Caco-2 (cell line): Measurements from ENCODE around the gene STAG1. TPM values are rescaled to one million over a fixed set of nuclear protein-coding genes. Genes with fewer than 3 reads are reported as not detected.
A peak's percentile ranks its signal among the peaks of the same experiment; 100 is the strongest.
"Not testable (repeated sequence)": the region's sequence is repeated elsewhere in the genome, so short reads cannot be mapped to it uniquely, and the experiment has no call there.

Source experiments
- Bru-seq: library from RNA; stranded (reverse); fragments of 400-500 nt; gene quantifications from one replicate; lab custom pipeline; 2021; lab: Mats Ljungman, UMichigan
- BruChase-seq, 2 experiments: library from RNA; stranded (reverse); fragments of 400-500 nt; gene quantifications; one replicate each; lab custom pipeline; 2021; lab: Mats Ljungman, UMichigan
- BruUV-seq: library from RNA; stranded (reverse); fragments of 400-500 nt; replicated peaks from 2 replicates; lab custom pipeline; 2021; lab: Mats Ljungman, UMichigan
- CTCF ChIA-PET: fragments of 300-600 bp; sonication (Branson Sonifier 250); formaldehyde crosslinking; loops from one replicate; lab custom pipeline; 2022; ENCODE audit warnings: antibody characterized with exemption; lab: Charles Lee
- POLR2A ChIA-PET: fragments of 300-600 bp; sonication (Branson Sonifier 250); formaldehyde crosslinking; loops from one replicate; lab custom pipeline; 2022; ENCODE audit warnings: antibody characterized with exemption; lab: Charles Lee
- DNase-seq, 2 experiments: peaks; one replicate each; pipeline versions ENCODE4 v3.0.0 to v3.0.0-alpha.2; 2020 to 2022
- H3K27me3 ChIP-seq: replicated peaks from 2 replicates; pipeline ENCODE4 v1.6.0; 2011; ENCODE audit warnings: low read length; ENCODE audit not compliant: control insufficient read depth, insufficient read depth
- H3K36me3 ChIP-seq: 2 replicates; pipeline ENCODE4 v1.5.1; 2011; ENCODE audit warnings: low read length; ENCODE audit not compliant: control insufficient read depth, insufficient read depth
- H3K4me1 ChIP-seq: fragments of 250-450 bp; sonication (Bioruptor Pico); 2 replicates; pipeline ENCODE4 v1.5.1; 2020; ENCODE audit warnings: mild to moderate bottlenecking
- H3K4me3 ChIP-seq: 2 replicates; pipeline ENCODE4 v1.5.1; 2011; ENCODE audit warnings: low read depth, mild to moderate bottlenecking, control low read depth, low read length
- H3K9me3 ChIP-seq: fragments of 250-450 bp; sonication (Bioruptor Pico); 2 replicates; pipeline ENCODE4 v1.5.1; 2020; ENCODE audit warnings: mild to moderate bottlenecking, moderate library complexity
- H3K27ac Mint-ChIP-seq: one replicate; pipeline ENCODE4 v1.8.0; 2022; ENCODE audit warnings: mixed read lengths; ENCODE audit not compliant: unreplicated experiment
- H3K27me3 Mint-ChIP-seq: one replicate; pipeline ENCODE4 v1.8.0; 2022; ENCODE audit warnings: mixed read lengths; ENCODE audit not compliant: insufficient read depth, unreplicated experiment
- H3K36me3 Mint-ChIP-seq: one replicate; pipeline ENCODE4 v1.8.0; 2022; ENCODE audit warnings: mild to moderate bottlenecking, mixed read lengths; ENCODE audit not compliant: insufficient read depth, unreplicated experiment
- H3K4me1 Mint-ChIP-seq: one replicate; pipeline ENCODE4 v1.8.0; 2022; ENCODE audit warnings: low read depth, mixed read lengths; ENCODE audit not compliant: unreplicated experiment
- H3K4me3 Mint-ChIP-seq: one replicate; pipeline ENCODE4 v1.8.0; 2022; ENCODE audit warnings: mild to moderate bottlenecking, moderate library complexity, mixed read lengths; ENCODE audit not compliant: unreplicated experiment
- H3K9me3 Mint-ChIP-seq: one replicate; pipeline ENCODE4 v1.8.0; 2022; ENCODE audit warnings: mixed read lengths; ENCODE audit not compliant: unreplicated experiment
- intact Hi-C: fragments of 100-400 bp; cut with micrococcal nuclease; formaldehyde crosslinking; loops from one replicate; pipeline ENCODE4 v1.10.0; 2022; ENCODE audit not compliant: unreplicated experiment
- long read RNA-seq: library from polyadenylated mRNA; stranded (forward); transcript quantifications from one replicate; pipeline ENCODE4 v2.0.0, GENCODE V29; 2022
- total RNA-seq: library from RNA; stranded (reverse); gene quantifications from 2 replicates; pipeline ENCODE4 v1.2.3, GENCODE V29; 2022
- TF ChIP-seq, protein P1 (sequence below), 2 experiments: fragments of 200-600 bp in 1 of 2; IDR thresholded peaks; 1 replicate in 1 of 2; 2 replicates in 1 of 2; pipeline versions ENCODE4 v1.5.1 to v1.8.0; 2011 to 2022; ENCODE audit warnings: antibody characterized with exemption in 1 of 2, control low read depth in 1 of 2, inconsistent platforms in 1 of 2, low read depth in 1 of 2, low read length in 1 of 2, mild to moderate bottlenecking in 1 of 2, moderate library complexity in 1 of 2; ENCODE audit not compliant: insufficient read depth in 1 of 2, severe bottlenecking in 1 of 2, unreplicated experiment in 1 of 2

The STAG1 gene
- total RNA-seq (33.3 and 37.5 TPM in 2 replicates), Bru-seq, nascent RNA (percentile 81 among the genes with signal in this experiment), BruChase-seq, experiment 1, labeled RNA remaining after a 2-hour chase (percentile 77 among the genes with signal in this experiment), BruChase-seq, experiment 2, labeled RNA remaining after a 6-hour chase (percentile 78 among the genes with signal in this experiment)
- long read RNA-seq, full-length matches to known transcripts, result 9 of 27 reads
- long read RNA-seq, partial matches to known transcripts, result 3 of 27 reads
- long read RNA-seq, other reads (novel, unspliced or antisense), result 15 of 27 reads

DNA sequence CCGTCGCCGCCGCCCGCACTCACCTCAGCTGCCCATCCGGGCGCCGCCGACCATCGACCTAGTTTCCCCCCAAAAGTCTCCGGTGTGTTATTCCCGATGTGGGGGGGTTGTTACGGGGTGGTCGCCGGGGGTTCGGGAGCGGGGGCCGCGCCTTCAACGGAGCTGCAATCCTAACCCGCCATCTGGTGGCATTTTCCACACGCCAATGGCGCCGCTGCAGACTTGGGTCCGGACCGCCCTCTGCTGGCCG, at the start of gene STAG1:
Gene STAG1 (minus strand): TSS at position 207 of the 250 bp plus-strand sequence. CDS start 121,480 bp downstream, outside the sequence.
- intact Hi-C loops, result loop anchor here (1.0 to 10.0 kb wide), 10 partner anchors 110 to 677 kb away; partner anchors contain the start of genes IL20RB, NCK1 and PCCB
- H3K4me3 ChIP-seq, result peak within 1 kb of the TSS; percentile 77
- no peak for DNase-seq
- H3K9me3 Mint-ChIP-seq, result no peaks in the 10 kb centered on the region
- peak within 1 kb of the TSS; percentile 76 for H3K4me3 Mint-ChIP-seq
- no peaks in the 10 kb centered on the region for H3K9me3 ChIP-seq
- TF ChIP-seq, protein P1, sequence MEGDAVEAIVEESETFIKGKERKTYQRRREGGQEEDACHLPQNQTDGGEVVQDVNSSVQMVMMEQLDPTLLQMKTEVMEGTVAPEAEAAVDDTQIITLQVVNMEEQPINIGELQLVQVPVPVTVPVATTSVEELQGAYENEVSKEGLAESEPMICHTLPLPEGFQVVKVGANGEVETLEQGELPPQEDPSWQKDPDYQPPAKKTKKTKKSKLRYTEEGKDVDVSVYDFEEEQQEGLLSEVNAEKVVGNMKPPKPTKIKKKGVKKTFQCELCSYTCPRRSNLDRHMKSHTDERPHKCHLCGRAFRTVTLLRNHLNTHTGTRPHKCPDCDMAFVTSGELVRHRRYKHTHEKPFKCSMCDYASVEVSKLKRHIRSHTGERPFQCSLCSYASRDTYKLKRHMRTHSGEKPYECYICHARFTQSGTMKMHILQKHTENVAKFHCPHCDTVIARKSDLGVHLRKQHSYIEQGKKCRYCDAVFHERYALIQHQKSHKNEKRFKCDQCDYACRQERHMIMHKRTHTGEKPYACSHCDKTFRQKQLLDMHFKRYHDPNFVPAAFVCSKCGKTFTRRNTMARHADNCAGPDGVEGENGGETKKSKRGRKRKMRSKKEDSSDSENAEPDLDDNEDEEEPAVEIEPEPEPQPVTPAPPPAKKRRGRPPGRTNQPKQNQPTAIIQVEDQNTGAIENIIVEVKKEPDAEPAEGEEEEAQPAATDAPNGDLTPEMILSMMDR (IDR thresholded peaks at IDR 0.05; ENCODE audit: insufficient read depth in 1 of 2, low read depth in 1 of 2, low read length in 1 of 2, severe bottlenecking in 1 of 2, unreplicated experiment in 1 of 2), result peak; percentile 94 to 98
- no peaks in the 10 kb centered on the region for H3K36me3 ChIP-seq
- POLR2A ChIA-PET, result interaction anchor here (0.5 to 1.9 kb wide), 18 partner anchors 14 to 830 kb away, joined by 3 to 39 read pairs (median 5); partner anchors contain the start of genes MSL2 and NCK1
- no peaks in the 10 kb centered on the region for H3K27me3 ChIP-seq
- CTCF ChIA-PET, result interaction anchor here (0.6 to 2.8 kb wide), 42 partner anchors 8 to 681 kb away, joined by 3 to 70 read pairs (median 6); partner anchors contain the start of genes MSL2 and NCK1
- H3K4me1 ChIP-seq, result peaks cover 17% of the 10 kb centered on the region
- peak within 1 kb of the TSS; percentile 92 for H3K27ac Mint-ChIP-seq
- BruUV-seq, result no TSS peak
- H3K27me3 Mint-ChIP-seq, result no peaks in the 10 kb centered on the region
- peaks cover 29% of the 10 kb centered on the region for H3K36me3 Mint-ChIP-seq
- peaks cover 18% of the 10 kb centered on the region for H3K4me1 Mint-ChIP-seq

GRCh38 chr3:136801146-136801545, 49.0 kb upstream of the STAG1 start:
- H3K36me3 Mint-ChIP-seq, BruUV-seq, H3K9me3 Mint-ChIP-seq, H3K27me3 Mint-ChIP-seq, DNase-seq, H3K9me3 ChIP-seq, H3K27me3 ChIP-seq, H3K4me3 Mint-ChIP-seq, H3K4me1 ChIP-seq, intact Hi-C loops, CTCF ChIA-PET, H3K4me1 Mint-ChIP-seq, H3K27ac Mint-ChIP-seq, H3K4me3 ChIP-seq, H3K36me3 ChIP-seq: not testable (repeated sequence)
- POLR2A ChIA-PET, result interaction anchor here (0.5 kb wide), 1 partner anchor 30 kb away, joined by 6 read pairs; no protein-coding TSS in a partner anchor

DNA sequence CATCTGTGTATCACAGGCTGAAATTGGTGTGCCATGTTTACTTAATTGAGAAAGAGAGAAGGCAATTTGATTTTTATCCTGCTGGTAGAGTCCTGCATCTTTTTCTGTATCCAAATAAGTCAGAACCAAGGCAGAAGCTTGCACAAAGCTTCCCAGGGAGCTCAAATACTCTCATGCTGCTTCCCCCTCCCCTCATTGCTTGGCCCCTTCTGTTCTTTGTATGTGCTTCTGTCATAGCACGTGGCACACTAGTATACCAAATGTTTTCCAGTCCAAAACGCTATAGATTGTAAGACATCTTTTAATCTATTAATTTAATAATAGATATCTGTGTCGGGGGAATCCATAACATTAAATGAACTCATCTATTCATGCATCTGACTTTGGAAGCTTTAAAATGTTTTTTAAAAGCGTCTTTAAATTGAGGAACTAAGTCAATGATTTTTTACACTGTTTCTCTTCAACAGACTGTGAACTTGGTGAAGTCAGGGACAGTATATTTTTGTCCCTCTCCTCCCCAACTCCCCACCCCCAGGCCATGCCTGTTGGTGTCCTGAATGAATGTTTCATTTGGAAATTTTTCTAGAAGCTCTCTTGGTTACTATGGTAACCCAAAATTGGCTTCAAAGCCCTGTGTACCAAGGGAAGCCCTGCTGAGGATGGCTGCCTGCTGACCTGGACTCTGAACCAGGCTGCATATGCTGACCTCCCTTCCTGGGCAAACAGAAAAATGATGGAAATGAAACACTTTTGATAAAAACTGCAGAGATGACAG, 40.6 kb upstream of the STAG1 start:
- H3K4me1 Mint-ChIP-seq, result no peaks in the 10 kb centered on the region
- POLR2A ChIA-PET, result no interaction called here
- no TSS peak for BruUV-seq

More for the DNA sequence above, 40.6 kb upstream of the STAG1 start:
- Mint-ChIP-seq H3K27ac (no peak overlapping the region), H3K36me3 (no peaks in the 10 kb centered on the region), H3K9me3 (no peaks in the 10 kb centered on the region), H3K4me3 (no peak overlapping the region), H3K27me3 (no peaks in the 10 kb centered on the region)
- H3K4me3 ChIP-seq, result no peak overlapping the region
- CTCF ChIA-PET, result no interaction called here
- intact Hi-C loops, result no loop called here
- no peak for DNase-seq
- H3K36me3 ChIP-seq, result no peaks in the 10 kb centered on the region
- no peaks in the 10 kb centered on the region for H3K9me3 ChIP-seq
- H3K4me1 ChIP-seq, result 0 out of 2 replicates have a peak, but pooled peaks cover 3% of the 10 kb centered on the region
- TF ChIP-seq, protein P1 (IDR thresholded peaks at IDR 0.05; ENCODE audit: insufficient read depth in 1 of 2, low read depth in 1 of 2, low read length in 1 of 2, severe bottlenecking in 1 of 2, unreplicated experiment in 1 of 2), result no peak
- no peaks in the 10 kb centered on the region for H3K27me3 ChIP-seq
